ENCODE data around the gene UCK2. TPM values are rescaled to one million over a fixed set of nuclear protein-coding genes. Genes with fewer than 3 reads are reported as not detected.

The UCK2 gene
- total and polyA plus RNA-seq, 10 of the 15 experiments (the other 5 are each of a cell fraction or from before 2014, with no cell fraction given), result 55.3 to 106 (median 84.9) TPM

- TF ChIP-seq E2F8 (IDR thresholded peaks at IDR 0.05; ENCODE audit: low read depth, partially characterized antibody), result no peak
- TF ChIP-seq CREB1 (IDR thresholded peaks at IDR 0.05; ENCODE audit: low read depth), result no peak
Observed at GRCh38 chr1:165938844-165939243, 111.4 kb downstream of the UCK2 start (continued).

GRCh38 chr1:165941531-165941930, 114.1 kb downstream of the UCK2 start:
- CTCF ChIA-PET, result interaction anchor here (1.0 to 1.2 kb wide), 2 partner anchors 18 to 199 kb away, joined by 3 read pairs; no protein-coding TSS in a partner anchor
- H3K36me3 ChIP-seq (ENCODE audit: control insufficient read depth in 2 of 2, insufficient read depth in 2 of 2, low read length in 1 of 2), result no peaks in the 10 kb centered on the region
- no peak overlapping the region for H3K4me2 ChIP-seq (ENCODE audit: control insufficient read depth, insufficient read depth)
- no peaks in the 10 kb centered on the region for H3K4me1 ChIP-seq (ENCODE audit: control insufficient read depth, insufficient read depth, low read length)
- DNase-seq (ENCODE audit: low read depth, low spot score) (no peak), FAIRE-seq (no peak), ATAC-seq (no peak)
- H4K20me1 ChIP-seq (ENCODE audit: control insufficient read depth, insufficient read depth), result no peaks in the 10 kb centered on the region
- no peaks in the 10 kb centered on the region; the same call in 2 of the 3 replicates for H3K9me3 ChIP-seq (replicated peaks; ENCODE audit: control insufficient read depth, insufficient read depth, low read length)
- no TSS peak for BruUV-seq (replicated peaks)
- no peak overlapping the region for H2AFZ ChIP-seq (ENCODE audit: control insufficient read depth, low read depth, low read length)
- no peaks in the 10 kb centered on the region; a peak in 1 of 4 replicates for H3K27me3 ChIP-seq (replicated peaks in 1 of 2; ENCODE audit: control insufficient read depth in 2 of 2, insufficient read depth in 2 of 2, low read length in 1 of 2)
- H3K79me2 ChIP-seq (ENCODE audit: control insufficient read depth, insufficient read depth, low read length), result no peaks in the 10 kb centered on the region
- SMC1A ChIA-PET (ENCODE audit: uncharacterized antibody, unreplicated experiment), result interaction anchor here (2.0 kb wide), 1 partner anchor 229 kb away, joined by 4 read pairs; no protein-coding TSS in a partner anchor
- 51% methylated on average over 21 of the region's 21 CpGs for WGBS (ENCODE audit: insufficient coverage, insufficient replicate concordance, low lambda C conversion rate, missing lambda C conversion rate)
- H3K27ac ChIP-seq (ENCODE audit: control insufficient read depth, insufficient read depth), result no peak overlapping the region
- H3K9ac ChIP-seq (ENCODE audit: control insufficient read depth, insufficient read depth, low read length), result no peak overlapping the region
- POLR2A ChIA-PET, result no interaction called here
- in situ Hi-C loops (cut with MboI) (no loop called here), intact Hi-C loops (cut with micrococcal nuclease; ENCODE audit: unreplicated experiment) (no loop called here)
- RAD21 ChIA-PET (ENCODE audit: unreplicated experiment), result no interaction called here
- H3K4me3 ChIP-seq, result no peak overlapping the region
- no peak for TF ChIP-seq BRCA1 (IDR thresholded peaks at IDR 0.05; ENCODE audit: low read depth, low read length)
- TF ChIP-seq E2F8 (IDR thresholded peaks at IDR 0.05; ENCODE audit: low read depth, partially characterized antibody), result no peak
- no peak for TF ChIP-seq BHLHE40 (IDR thresholded peaks at IDR 0.05; ENCODE audit: borderline replicate concordance in 1 of 2, low read depth in 2 of 2, low read length in 1 of 2)
- no peak for TF ChIP-seq POLR2AphosphoS5 (IDR thresholded peaks at IDR 0.05; ENCODE audit: low read length)
- no peak for TF ChIP-seq SKIL (IDR thresholded peaks at IDR 0.05; ENCODE audit: low read depth, poor library complexity, severe bottlenecking)
- TF ChIP-seq E4F1 (IDR thresholded peaks at IDR 0.05; ENCODE audit: borderline replicate concordance, partially characterized antibody), result no peak
- no peak for TF ChIP-seq JUNB (IDR thresholded peaks at IDR 0.05)
- no peak for TF ChIP-seq FOXK2 (IDR thresholded peaks at IDR 0.05)
- no peak for TF ChIP-seq RAD21 (IDR thresholded peaks at IDR 0.05; ENCODE audit: insufficient read depth, low read depth, low read length)
- TF ChIP-seq CEBPB (IDR thresholded peaks at IDR 0.05; ENCODE audit: borderline replicate concordance in 1 of 2, low read depth in 2 of 2, low read length in 2 of 2), result no peak
